ENCODE results near the gene TM4SF20. TPM values are rescaled to one million over a fixed set of nuclear protein-coding genes. Genes with fewer than 3 reads are reported as not detected.

The TM4SF20 gene
- 1.1 TPM in 1 of 2 replicates, not detected in the other for total RNA-seq

GRCh38 chr2:227379095-227379494 lies at the start of gene TM4SF20:
TSS of gene TM4SF20 (minus strand) at chr2:227379306. CDS start at chr2:227379268, 38 bp downstream.

DNA sequence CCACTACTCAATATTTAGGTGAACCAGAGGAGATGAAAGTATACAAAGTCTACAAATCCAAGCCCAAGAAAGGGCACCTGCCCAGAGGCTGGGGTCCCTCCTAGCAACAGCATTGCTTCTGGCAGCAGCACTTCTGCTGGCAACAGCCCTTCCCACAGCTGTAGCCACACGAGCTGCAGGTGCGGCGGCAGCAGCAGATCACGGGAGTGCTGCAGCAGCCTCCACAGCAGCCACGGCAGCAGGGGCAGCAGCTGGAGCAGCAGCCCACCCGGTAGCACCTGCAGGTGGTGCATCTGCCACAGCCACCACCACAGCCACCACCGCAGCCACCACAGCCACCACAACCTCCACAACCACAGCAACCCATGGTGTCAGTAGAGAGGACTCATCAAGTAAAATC lies 8.5 kb upstream of the TM4SF20 start, which contains the start of gene SCYGR1:
Gene SCYGR1, minus strand, starts transcription at position 367 of the 400 bp plus-strand sequence. Its CDS starts 0 bp downstream, at position 367.

DNA sequence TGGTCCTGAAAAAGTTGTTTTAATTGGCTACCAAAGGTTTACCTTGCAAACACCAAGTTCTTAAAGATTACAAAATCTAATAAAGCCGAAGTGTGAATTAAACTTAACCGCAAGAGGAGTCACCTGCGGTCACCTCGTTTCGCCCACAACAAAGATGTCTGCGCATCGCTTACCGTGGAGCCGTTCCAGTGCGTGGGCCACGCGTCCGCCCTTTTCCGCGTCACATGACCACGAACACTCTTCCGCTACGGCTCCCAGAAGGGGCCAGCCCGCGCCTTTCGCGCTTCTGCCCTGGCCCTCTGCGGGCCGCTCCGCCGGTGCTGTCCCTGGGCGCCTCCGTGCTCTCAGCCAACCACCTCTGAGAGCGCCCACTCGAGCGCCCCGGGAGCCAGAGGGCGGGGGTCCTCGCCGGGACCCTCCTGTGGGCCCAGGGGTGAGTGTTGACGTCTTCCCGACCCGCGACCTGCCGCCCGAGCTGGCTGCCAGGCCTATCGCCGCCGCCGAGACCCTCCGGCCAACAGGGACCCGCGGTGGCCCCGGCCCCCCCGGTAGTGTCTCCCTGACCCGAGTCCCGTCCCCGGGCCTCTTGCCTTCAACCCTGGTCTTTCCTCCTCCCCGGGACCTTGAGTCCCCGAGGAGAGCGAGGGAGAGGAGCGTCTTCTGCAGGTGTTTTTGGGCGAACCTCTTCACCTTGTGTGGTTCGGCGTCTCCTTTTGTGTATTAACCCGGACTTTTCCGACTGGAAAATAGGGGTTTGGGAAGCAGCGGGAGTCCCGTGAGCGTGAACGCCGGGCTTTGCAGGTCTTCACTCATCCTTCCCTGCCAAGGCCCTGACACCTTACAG lies 53.9 kb downstream of the TM4SF20 start, which contains the start of gene MFF:
Gene MFF, plus strand, starts transcription at position 257 of the 844 bp plus-strand sequence. CDS start 5,415 bp downstream, outside the sequence.

Other genes starting within 250 kb of the TM4SF20 start
- under 0.01 and 0.11 TPM in 2 replicates for gene COL4A4, start 215.1 kb downstream of the TM4SF20 start, total RNA-seq
- gene COL4A3, start 214.7 kb downstream of the TM4SF20 start, total RNA-seq: not detected in 2 replicates
- gene MFF, start 54.1 kb downstream of the TM4SF20 start, total RNA-seq: 117 and 128 TPM in 2 replicates
- not detected in 2 replicates for gene SCYGR1, start 8.6 kb upstream of the TM4SF20 start, total RNA-seq
- 75.3 and 80.1 TPM in 2 replicates for gene AGFG1, start 92.8 kb upstream of the TM4SF20 start, total RNA-seq
- gene SCYGR2, start 219.6 kb upstream of the TM4SF20 start, total RNA-seq: not detected in 2 replicates
- gene SCYGR3, start 235.5 kb upstream of the TM4SF20 start, total RNA-seq: not detected in 2 replicates
- 0.11 TPM in 1 of 2 replicates, not detected in the other for gene SCYGR4, start 238.2 kb upstream of the TM4SF20 start, total RNA-seq